HG03039 (cell line): ENCODE data around the gene ENPP3.

ENCODE experiments used
- ATAC-seq: cut with Tn5 transposase; IDR thresholded peaks from one replicate; pipeline ENCODE4 v1.9.1; 2021; ENCODE audit warnings: mild to moderate bottlenecking, moderate library complexity; ENCODE audit not compliant: unreplicated experiment

The ENPP3 gene

DNA sequence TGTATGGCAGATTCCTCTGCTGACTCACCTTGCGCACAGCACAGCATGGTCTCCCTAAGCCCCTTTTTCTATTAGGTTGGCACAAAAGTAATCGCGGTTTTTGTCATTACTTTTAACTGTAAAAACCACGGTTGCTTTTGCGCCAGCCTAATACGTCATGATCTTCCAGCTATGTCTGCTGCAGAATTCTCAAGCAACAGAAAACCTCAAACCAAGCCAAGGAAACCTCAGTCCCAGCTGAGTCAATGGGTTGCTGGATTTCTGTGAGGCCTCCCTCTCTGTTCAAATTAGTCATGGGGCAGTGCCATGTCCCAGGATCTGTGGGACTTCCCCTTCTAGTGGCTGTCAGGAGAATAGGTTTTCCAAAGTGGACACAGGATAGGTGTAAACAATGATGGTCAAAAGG is 155.0 kb downstream of the ENPP3 start:
- ATAC-seq, result no peak

DNA sequence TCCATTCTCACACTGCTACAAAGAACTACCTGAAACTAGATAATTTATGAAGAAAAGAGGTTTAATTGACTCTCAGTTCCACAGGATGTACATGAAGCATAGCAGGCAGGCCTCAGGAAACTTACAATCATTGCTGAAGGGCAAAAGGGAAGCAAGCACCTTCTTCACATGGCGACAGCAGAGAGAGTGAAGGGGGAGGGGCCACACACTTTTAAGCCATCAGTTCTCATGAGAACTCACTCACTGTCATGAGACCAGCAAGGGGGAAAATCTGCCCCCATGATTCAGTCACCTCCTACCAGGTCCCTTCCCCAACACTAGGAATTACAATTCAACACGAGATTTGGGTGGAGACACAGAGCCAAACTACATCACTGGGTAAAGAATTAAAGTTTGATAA is 158.3 kb downstream of the ENPP3 start:
- no peak for ATAC-seq
